K562 (cell line): ENCODE data around the gene IPO13. TPM values are rescaled to one million over a fixed set of nuclear protein-coding genes. Genes with fewer than 3 reads are reported as not detected.

Experiments used
- CBX3 ChIP-seq, 2 experiments: IDR thresholded peaks; 1 replicate in 1 of 2; 2 replicates in 1 of 2; pipeline ENCODE4 v1.6.1; 2012; ENCODE audit warnings: inconsistent platforms in 2 of 2, low read length in 2 of 2, borderline replicate concordance in 1 of 2, control low read depth in 1 of 2
- CCNT2 ChIP-seq: IDR thresholded peaks from 2 replicates; pipeline ENCODE4 v1.6.1; 2011; ENCODE audit warnings: borderline replicate concordance, low read depth, mild to moderate bottlenecking, moderate library complexity, mixed read lengths, low read length; ENCODE audit not compliant: insufficient read length; ENCODE audit errors: extremely low read depth
- CREB1 ChIP-seq, 2 experiments: sonication (generic) in 1 of 2; formaldehyde crosslinking in 1 of 2; IDR thresholded peaks; 2 replicates each; pipeline versions ENCODE4 v1.6.1 to v1.8.0; 2012 to 2022; ENCODE audit warnings: inconsistent platforms in 1 of 2, mild to moderate bottlenecking in 1 of 2, missing genetic modification reagents in 1 of 2, moderate library complexity in 1 of 2
- ETS1 ChIP-seq: conservative IDR thresholded peaks from 2 replicates; pipeline ENCODE4 v1.6.1; 2011; ENCODE audit warnings: low read depth, mild to moderate bottlenecking, low read length; ENCODE audit not compliant: control insufficient read depth
- HMGXB4 ChIP-seq: sonication (generic); formaldehyde crosslinking; IDR thresholded peaks from 2 replicates; pipeline ENCODE4 v1.8.1; 2023; ENCODE audit warnings: mild to moderate bottlenecking, missing genetic modification reagents
- MGA ChIP-seq: fragments of 450-650 bp; IDR thresholded peaks from 2 replicates; pipeline ENCODE4 v1.6.1; 2016; ENCODE audit warnings: mild to moderate bottlenecking, moderate library complexity
- MTF1 ChIP-seq: fragments of 250-450 bp; sonication (Bioruptor Pico); IDR thresholded peaks from 2 replicates; pipeline ENCODE4 v1.9.0; 2021; ENCODE audit warnings: moderate library complexity, mild to moderate bottlenecking, inconsistent platforms, borderline replicate concordance
- TCFL5 ChIP-seq: fragments of 250-450 bp; sonication (Bioruptor Pico); conservative IDR thresholded peaks from 2 replicates; pipeline ENCODE4 v1.6.1; 2021; ENCODE audit warnings: mild to moderate bottlenecking, moderate library complexity, matching md5 sums
- TEAD1 ChIP-seq, 2 experiments: fragments of 450-650 bp in 1 of 2; sonication (generic) in 1 of 2; formaldehyde crosslinking; IDR thresholded peaks; 2 replicates each; pipeline versions ENCODE4 v1.4.0 to v1.8.0; 2020 to 2022; ENCODE audit warnings: mild to moderate bottlenecking in 2 of 2, missing genetic modification reagents in 1 of 2
- ZNF282 ChIP-seq: sonication (generic); formaldehyde crosslinking; IDR thresholded peaks from 2 replicates; pipeline ENCODE4 v1.8.1; 2023; ENCODE audit warnings: missing genetic modification reagents
- polyA plus RNA-seq, 8 experiments: library from polyadenylated mRNA; depleted of rRNA in 4 of 8; stranded (reverse) in 5 of 8; unstranded in 3 of 8; fragments of >200 nt; fragmentation: Nextera tagmentation in 2 of 8; fragmentation: Illumina TruSeq in 1 of 8; extraction: Ambion mirVana in 2 of 8; extraction: Trizol in 1 of 8; gene quantifications; 2 replicates each; pipeline versions ENCODE4 v1.2.1 to v1.2.3, GENCODE V29; 2011 to 2014; ENCODE audit warnings: inconsistent platforms in 1 of 8, missing spikeins in 1 of 8
- total RNA-seq, 7 experiments: library from RNA; depleted of rRNA in 6 of 7; stranded (reverse); fragments of >200 nt in 6 of 7; fragmentation: Illumina TruSeq in 2 of 7; extraction: Trizol in 2 of 7; gene quantifications; 2 replicates each; pipeline versions ENCODE4 v1.2.1 to v1.2.3, GENCODE V29; 2011 to 2021; ENCODE audit warnings: low replicate concordance in 1 of 7

The IPO13 gene
- total and polyA plus RNA-seq, 9 of the 15 experiments (the other 6 are each of a cell fraction or from before 2014, with no cell fraction given): 7.0 to 30.8 (median 16.2) TPM

- TF ChIP-seq TEAD1 (CRISPR knock-in tag; IDR thresholded peaks at IDR 0.05) (peak; percentile 44 to 58; a peak in 2 of 4 replicates), CCNT2 (peak; percentile 55), ZNF282 (0 out of 2 replicates have a peak, but pooled peaks have one; percentile 40), TCFL5 (CRISPR knock-in tag) (no peak), CREB1 (IDR thresholded peaks at IDR 0.05) (no peak), CREB1 (CRISPR knock-in tag; IDR thresholded peaks at IDR 0.05) (0 out of 2 replicates have a peak, but pooled peaks have one; percentile 24), MTF1 (no peak), MGA (peak; percentile 79), HMGXB4 (CRISPR knock-in tag) (no peak), ETS1 (peak; percentile 77; the same call in 1 of the 2 replicates), CBX3 (IDR thresholded peaks at IDR 0.05; ENCODE audit: borderline replicate concordance in 1 of 2, low read length in 2 of 2) (no peak)
Measured at GRCh38 chr1:43991476-43992231, 44.9 kb downstream of the IPO13 start, which contains the start of gene CCDC24 (continued).
